ENCODE measurements around the gene OSCP1. TPM values are rescaled to one million over a fixed set of nuclear protein-coding genes. Genes with fewer than 3 reads are reported as not detected.
"Not testable (repeated sequence)": the region's sequence is repeated elsewhere in the genome, so short reads cannot be mapped to it uniquely, and the experiment has no call there.

The OSCP1 gene
- total RNA-seq, 2 experiments from 2014 or later: 1.9 to 2.2 TPM

GRCh38 chr1:36481771-36482723, 31.8 kb upstream of the OSCP1 start:
- Mint-ChIP-seq H3K4me3 (peak overlapping the region; percentile 2), H3K4me1 (peaks cover 12% of the 10 kb centered on the region), H3K27me3 (peaks cover 1% of the 10 kb centered on the region), H3K27ac (peak overlapping the region; percentile 80), H3K9me3 (no peaks in the 10 kb centered on the region), H3K36me3 (ENCODE audit: low read depth) (no peaks in the 10 kb centered on the region)
- DNase-seq: no peak
- ChIA-PET POLR2A (no interaction called here), CTCF (interaction anchor here (0.9 kb wide), 1 partner anchor 9 kb away, joined by 4 read pairs; no protein-coding TSS in a partner anchor)

- Mint-ChIP-seq H3K4me3 (no peak overlapping the region), H3K27ac (no peak overlapping the region), H3K36me3 (ENCODE audit: low read depth) (no peaks in the 10 kb centered on the region), H3K9me3 (no peaks in the 10 kb centered on the region), H3K4me1 (peaks cover 12% of the 10 kb centered on the region), H3K27me3 (peaks cover 1% of the 10 kb centered on the region)
- ChIA-PET POLR2A (no interaction called here), CTCF (no interaction called here)
- no peak for DNase-seq
These were observed 30.8 kb upstream of the OSCP1 start for GRCh38 chr1:36481091-36481490.

- H3K4me3 Mint-ChIP-seq: no peak overlapping the region
- H3K27ac Mint-ChIP-seq: no peak overlapping the region
- peaks cover 1% of the 10 kb centered on the region for H3K27me3 Mint-ChIP-seq
- no peaks in the 10 kb centered on the region for H3K36me3 Mint-ChIP-seq (ENCODE audit: low read depth)
- no peak for DNase-seq
- POLR2A ChIA-PET: no interaction called here
- H3K9me3 Mint-ChIP-seq: no peaks in the 10 kb centered on the region
- peaks cover 12% of the 10 kb centered on the region for H3K4me1 Mint-ChIP-seq
- CTCF ChIA-PET: no interaction called here
These were observed 29.9 kb upstream of the OSCP1 start for GRCh38 chr1:36480161-36480560.

- CTCF ChIA-PET: no interaction called here
- H3K4me1 Mint-ChIP-seq: peaks cover 14% of the 10 kb centered on the region
- POLR2A ChIA-PET: no interaction called here
- peaks cover 1% of the 10 kb centered on the region for H3K27me3 Mint-ChIP-seq
- no peak for DNase-seq
- H3K4me3 Mint-ChIP-seq: no peak overlapping the region
- H3K9me3 Mint-ChIP-seq: no peaks in the 10 kb centered on the region
- H3K36me3 Mint-ChIP-seq (ENCODE audit: low read depth): no peaks in the 10 kb centered on the region
- H3K27ac Mint-ChIP-seq: no peak overlapping the region
These were observed 29.3 kb upstream of the OSCP1 start for GRCh38 chr1:36479505-36480051.

GRCh38 chr1:36477615-36478014, 27.4 kb upstream of the OSCP1 start:
- H3K27ac Mint-ChIP-seq; H3K4me3 Mint-ChIP-seq; H3K36me3 Mint-ChIP-seq (ENCODE audit: low read depth); CTCF ChIA-PET; H3K9me3 Mint-ChIP-seq; H3K27me3 Mint-ChIP-seq; DNase-seq; POLR2A ChIA-PET: not testable (repeated sequence)
- peaks cover 23% of the 10 kb centered on the region for H3K4me1 Mint-ChIP-seq

- H3K4me3 Mint-ChIP-seq: no peak overlapping the region
- ChIA-PET CTCF (no interaction called here), POLR2A (no interaction called here)
These were observed 26.7 kb upstream of the OSCP1 start for GRCh38 chr1:36476945-36477344.

GRCh38 chr1:36475910-36476604, 25.8 kb upstream of the OSCP1 start:
- CTCF ChIA-PET: interaction anchor here (0.6 to 0.9 kb wide), 2 partner anchors 107 to 220 kb away, joined by 3 read pairs; no protein-coding TSS in a partner anchor
- no peaks in the 10 kb centered on the region for H3K36me3 Mint-ChIP-seq (ENCODE audit: low read depth)

More at GRCh38 chr1:36476945-36477344, 26.7 kb upstream of the OSCP1 start:
- Mint-ChIP-seq H3K36me3 (ENCODE audit: low read depth) (no peaks in the 10 kb centered on the region), H3K4me1 (peaks cover 17% of the 10 kb centered on the region), H3K27ac (no peak overlapping the region), H3K9me3 (no peaks in the 10 kb centered on the region), H3K27me3 (peaks cover 1% of the 10 kb centered on the region)
- DNase-seq: no peak

GRCh38 chr1:36475341-36475740, 25.1 kb upstream of the OSCP1 start:
- POLR2A ChIA-PET: no interaction called here
- no peaks in the 10 kb centered on the region for H3K27me3 Mint-ChIP-seq

More at GRCh38 chr1:36475910-36476604, 25.8 kb upstream of the OSCP1 start:
- peaks cover 10% of the 10 kb centered on the region for H3K4me1 Mint-ChIP-seq
- no peak for DNase-seq
- no peaks in the 10 kb centered on the region for H3K9me3 Mint-ChIP-seq
- no peaks in the 10 kb centered on the region for H3K27me3 Mint-ChIP-seq
- H3K27ac Mint-ChIP-seq: no peak overlapping the region
- POLR2A ChIA-PET: no interaction called here
- no peak overlapping the region for H3K4me3 Mint-ChIP-seq

GRCh38 chr1:36472656-36473055, 22.4 kb upstream of the OSCP1 start:
- Mint-ChIP-seq H3K4me1 (peaks cover 10% of the 10 kb centered on the region), H3K27me3 (no peaks in the 10 kb centered on the region), H3K4me3 (no peak overlapping the region), H3K27ac (no peak overlapping the region), H3K9me3 (no peaks in the 10 kb centered on the region), H3K36me3 (ENCODE audit: low read depth) (no peaks in the 10 kb centered on the region)
- ChIA-PET CTCF (interaction anchor here (1.1 kb wide), 1 partner anchor 10 kb away, joined by 4 read pairs; the partner anchor contains the start of gene CSF3R), POLR2A (no interaction called here)
- DNase-seq: no peak

More at GRCh38 chr1:36475341-36475740, 25.1 kb upstream of the OSCP1 start:
- peaks cover 10% of the 10 kb centered on the region for H3K4me1 Mint-ChIP-seq
- H3K9me3 Mint-ChIP-seq: no peaks in the 10 kb centered on the region
- H3K36me3 Mint-ChIP-seq (ENCODE audit: low read depth): no peaks in the 10 kb centered on the region
- H3K27ac Mint-ChIP-seq: no peak overlapping the region
- no peak for DNase-seq
- H3K4me3 Mint-ChIP-seq: no peak overlapping the region
- CTCF ChIA-PET: interaction anchor here (0.6 kb wide), 1 partner anchor 220 kb away, joined by 3 read pairs; no protein-coding TSS in a partner anchor

GRCh38 chr1:36471830-36472641, 21.8 kb upstream of the OSCP1 start:
- CTCF ChIA-PET: no interaction called here

GRCh38 chr1:36469163-36469562, 18.9 kb upstream of the OSCP1 start:
- ChIA-PET CTCF (interaction anchor here (1.2 to 1.9 kb wide), 2 partner anchors 16 to 65 kb away, joined by 3 to 5 read pairs; no protein-coding TSS in a partner anchor), POLR2A (no interaction called here)
- Mint-ChIP-seq H3K4me1 (peaks cover 25% of the 10 kb centered on the region), H3K36me3 (ENCODE audit: low read depth) (no peaks in the 10 kb centered on the region), H3K27ac (no peak overlapping the region), H3K4me3 (no peak overlapping the region), H3K9me3 (no peaks in the 10 kb centered on the region), H3K27me3 (no peaks in the 10 kb centered on the region)
- no peak for DNase-seq

More at GRCh38 chr1:36471830-36472641, 21.8 kb upstream of the OSCP1 start:
- Mint-ChIP-seq H3K9me3 (no peaks in the 10 kb centered on the region), H3K27ac (no peak overlapping the region), H3K4me3 (no peak overlapping the region), H3K36me3 (ENCODE audit: low read depth) (no peaks in the 10 kb centered on the region), H3K27me3 (no peaks in the 10 kb centered on the region), H3K4me1 (peaks cover 10% of the 10 kb centered on the region)
- POLR2A ChIA-PET: no interaction called here
- no peak for DNase-seq

- Mint-ChIP-seq H3K4me1 (peaks cover 34% of the 10 kb centered on the region), H3K27ac (peak overlapping the region; percentile 36), H3K27me3 (no peaks in the 10 kb centered on the region), H3K36me3 (ENCODE audit: low read depth) (peaks cover 9% of the 10 kb centered on the region), H3K4me3 (no peak overlapping the region), H3K9me3 (no peaks in the 10 kb centered on the region)
- ChIA-PET POLR2A (no interaction called here), CTCF (interaction anchor here (0.6 to 1.9 kb wide), 3 partner anchors 18 to 66 kb away, joined by 3 to 5 read pairs (median 3); no protein-coding TSS in a partner anchor)
- no peak for DNase-seq
These were observed 17.6 kb upstream of the OSCP1 start for GRCh38 chr1:36467700-36468455.
